H9 (cell line): Measurements from ENCODE around the gene DNASE1. TPM values are rescaled to one million over a fixed set of nuclear protein-coding genes. Genes with fewer than 3 reads are reported as not detected.

Experiments used
- DNase-seq: peaks from one replicate; pipeline ENCODE4 v3.0.0-alpha.2; 2017
- H2AFZ ChIP-seq: one replicate; pipeline ENCODE4 v1.6.1; 2013; ENCODE audit warnings: mild to moderate bottlenecking, low read length, control low read depth, moderate library complexity
- H2AK5ac ChIP-seq: 2 replicates; pipeline ENCODE4 v1.6.1; 2013; ENCODE audit warnings: low read length, control low read depth, mixed read lengths; ENCODE audit not compliant: insufficient read length
- H2BK120ac ChIP-seq: one replicate; pipeline ENCODE4 v1.6.1; 2013; ENCODE audit warnings: low read depth, mild to moderate bottlenecking, low read length, control low read depth, inconsistent platforms; ENCODE audit not compliant: poor library complexity, severe bottlenecking
- H2BK12ac ChIP-seq: 2 replicates; pipeline ENCODE4 v1.6.1; 2013; ENCODE audit warnings: low read length, control low read depth, mixed read lengths, low read depth; ENCODE audit not compliant: insufficient read length
- H2BK15ac ChIP-seq: 2 replicates; pipeline ENCODE4 v1.6.1; 2013; ENCODE audit warnings: low read depth, low read length, control low read depth
- H2BK20ac ChIP-seq: one replicate; pipeline ENCODE4 v1.6.1; 2013; ENCODE audit warnings: low read depth, mild to moderate bottlenecking, low read length, control low read depth, inconsistent platforms; ENCODE audit not compliant: poor library complexity, severe bottlenecking
- H2BK5ac ChIP-seq: 2 replicates; pipeline ENCODE4 v1.6.1; 2013; ENCODE audit warnings: low read length, control low read depth, mixed read lengths; ENCODE audit not compliant: insufficient read length
- H3K14ac ChIP-seq: 2 replicates; pipeline ENCODE4 v1.6.1; 2013; ENCODE audit warnings: low read length, control low read depth; ENCODE audit not compliant: insufficient read depth
- H3K18ac ChIP-seq: 2 replicates; pipeline ENCODE4 v1.6.1; 2013; ENCODE audit warnings: low read depth, mild to moderate bottlenecking, mixed read lengths, low read length, control low read depth; ENCODE audit not compliant: insufficient read length
- H3K23ac ChIP-seq: 2 replicates; pipeline ENCODE4 v1.6.1; 2013; ENCODE audit warnings: low read length, control low read depth, mixed read lengths, low read depth; ENCODE audit not compliant: insufficient read length
- H3K23me2 ChIP-seq: 2 replicates; pipeline ENCODE4 v1.6.1; 2013; ENCODE audit warnings: low read depth, mild to moderate bottlenecking, mixed read lengths, low read length, control low read depth; ENCODE audit not compliant: insufficient read length, poor library complexity, severe bottlenecking
- H3K27ac ChIP-seq: 2 replicates; pipeline ENCODE4 v1.5.1; 2013; ENCODE audit warnings: low read length, control low read depth, mixed read lengths, low read depth; ENCODE audit not compliant: insufficient read length
- H3K27me3 ChIP-seq: 2 replicates; pipeline ENCODE4 v1.6.1; 2013; ENCODE audit warnings: low read length, control low read depth, inconsistent platforms; ENCODE audit not compliant: insufficient read depth
- H3K4ac ChIP-seq: 2 replicates; pipeline ENCODE4 v1.6.1; 2013; ENCODE audit warnings: low read depth, mild to moderate bottlenecking, control low read depth, inconsistent platforms, low read length, moderate library complexity
- H3K4me1 ChIP-seq: 2 replicates; pipeline ENCODE4 v1.6.1; 2013; ENCODE audit warnings: low read length, control low read depth, inconsistent platforms; ENCODE audit not compliant: insufficient read depth
- H3K4me2 ChIP-seq: 2 replicates; pipeline ENCODE4 v1.6.1; 2013; ENCODE audit warnings: low read length, control low read depth, mixed read lengths; ENCODE audit not compliant: insufficient read length, insufficient read depth
- H3K56ac ChIP-seq: 2 replicates; pipeline ENCODE4 v1.6.1; 2013; ENCODE audit warnings: low read depth, mild to moderate bottlenecking, mixed read lengths, low read length, control low read depth; ENCODE audit not compliant: insufficient read length
- H3K79me1 ChIP-seq: 2 replicates; pipeline ENCODE4 v1.6.1; 2013; ENCODE audit warnings: low read depth, mild to moderate bottlenecking, moderate library complexity, low read length, control low read depth, inconsistent platforms; ENCODE audit not compliant: insufficient read depth, poor library complexity, severe bottlenecking
- H3K79me2 ChIP-seq: 2 replicates; pipeline ENCODE4 v1.6.1; 2013; ENCODE audit warnings: low read length, control low read depth, inconsistent platforms; ENCODE audit not compliant: insufficient read depth
- H3K9ac ChIP-seq: 2 replicates; pipeline ENCODE4 v1.6.1; 2013; ENCODE audit warnings: low read length, control low read depth, mixed read lengths; ENCODE audit not compliant: insufficient read length; ENCODE audit errors: extremely low read depth
- H3K9me3 ChIP-seq: one replicate; pipeline ENCODE4 v1.6.1; 2013; ENCODE audit warnings: low read depth, low read length, inconsistent platforms; ENCODE audit not compliant: control insufficient read depth
- H3T11ph ChIP-seq: one replicate; pipeline ENCODE4 v1.6.1; 2013; ENCODE audit warnings: mild to moderate bottlenecking, low read length, control low read depth, inconsistent platforms
- H4K20me1 ChIP-seq: one replicate; pipeline ENCODE4 v1.6.1; 2013; ENCODE audit not compliant: control insufficient read depth, insufficient read length, insufficient read depth
- H4K5ac ChIP-seq: 2 replicates; pipeline ENCODE4 v1.6.1; 2013; ENCODE audit warnings: low read depth, mild to moderate bottlenecking, mixed read lengths, low read length, control low read depth; ENCODE audit not compliant: insufficient read length
- H4K8ac ChIP-seq: replicated peaks from 2 replicates; pipeline ENCODE4 v1.6.1; 2013; ENCODE audit warnings: low read length, control low read depth, mixed read lengths, low read depth; ENCODE audit not compliant: insufficient read length
- H4K91ac ChIP-seq: 2 replicates; pipeline ENCODE4 v1.6.1; 2013; ENCODE audit warnings: low read depth, mild to moderate bottlenecking, moderate library complexity, mixed read lengths, low read length, control low read depth; ENCODE audit not compliant: insufficient read length
- H3K27ac Mint-ChIP-seq, 3 experiments: 2 replicates in 2 of 3; 3 replicates in 1 of 3; pipeline ENCODE4 v1.8.0; 2020 to 2021; ENCODE audit warnings: mixed read lengths in 3 of 3, mild to moderate bottlenecking in 1 of 3, moderate library complexity in 1 of 3
- H3K27me3 Mint-ChIP-seq: 2 replicates; pipeline ENCODE4 v1.8.0; 2021; ENCODE audit warnings: low read depth, mild to moderate bottlenecking, moderate library complexity, mixed read lengths
- H3K36me3 Mint-ChIP-seq, 3 experiments: 2 replicates in 2 of 3; 3 replicates in 1 of 3; pipeline ENCODE4 v1.8.0; 2020 to 2021; ENCODE audit warnings: low read depth in 3 of 3, mixed read lengths in 3 of 3; ENCODE audit not compliant: insufficient read depth in 1 of 3
- H3K4me1 Mint-ChIP-seq, 2 experiments: 2 replicates each; pipeline ENCODE4 v1.8.0; 2020; ENCODE audit warnings: mixed read lengths in 2 of 2
- H3K4me3 Mint-ChIP-seq, 2 experiments: 2 replicates in 1 of 2; 3 replicates in 1 of 2; pipeline ENCODE4 v1.8.0; 2020 to 2021; ENCODE audit warnings: mild to moderate bottlenecking in 2 of 2, mixed read lengths in 2 of 2, moderate library complexity in 1 of 2
- H3K9me3 Mint-ChIP-seq, 2 experiments: 2 replicates in 1 of 2; 3 replicates in 1 of 2; pipeline ENCODE4 v1.8.0; 2020; ENCODE audit warnings: mild to moderate bottlenecking in 2 of 2, mixed read lengths in 2 of 2, moderate library complexity in 1 of 2
- WGBS: extraction: QIAGEN DNeasy Blood & Tissue Kit; methylation state at CpG from one replicate; pipeline ENCODE4 v1.1.7; 2013; ENCODE audit warnings: missing lambda C conversion rate, low lambda C conversion rate, mixed read lengths; ENCODE audit not compliant: insufficient read length; ENCODE audit errors: extremely low coverage; 5-methylcytosine and 5-hydroxymethylcytosine counted together
- total RNA-seq: library from RNA; stranded (reverse); gene quantifications from 2 replicates; pipeline ENCODE4 v1.2.1, GENCODE V29; 2021
- TF ChIP-seq, protein P1 (sequence below): fragments of 200-600 bp; sonication (generic); conservative IDR thresholded peaks from 3 replicates; pipeline ENCODE4 v1.8.0; 2021; ENCODE audit warnings: antibody characterized with exemption, mild to moderate bottlenecking

Gene DNASE1
- total RNA-seq, 1 experiment from 2014 or later = 10.1 TPM

DNA sequence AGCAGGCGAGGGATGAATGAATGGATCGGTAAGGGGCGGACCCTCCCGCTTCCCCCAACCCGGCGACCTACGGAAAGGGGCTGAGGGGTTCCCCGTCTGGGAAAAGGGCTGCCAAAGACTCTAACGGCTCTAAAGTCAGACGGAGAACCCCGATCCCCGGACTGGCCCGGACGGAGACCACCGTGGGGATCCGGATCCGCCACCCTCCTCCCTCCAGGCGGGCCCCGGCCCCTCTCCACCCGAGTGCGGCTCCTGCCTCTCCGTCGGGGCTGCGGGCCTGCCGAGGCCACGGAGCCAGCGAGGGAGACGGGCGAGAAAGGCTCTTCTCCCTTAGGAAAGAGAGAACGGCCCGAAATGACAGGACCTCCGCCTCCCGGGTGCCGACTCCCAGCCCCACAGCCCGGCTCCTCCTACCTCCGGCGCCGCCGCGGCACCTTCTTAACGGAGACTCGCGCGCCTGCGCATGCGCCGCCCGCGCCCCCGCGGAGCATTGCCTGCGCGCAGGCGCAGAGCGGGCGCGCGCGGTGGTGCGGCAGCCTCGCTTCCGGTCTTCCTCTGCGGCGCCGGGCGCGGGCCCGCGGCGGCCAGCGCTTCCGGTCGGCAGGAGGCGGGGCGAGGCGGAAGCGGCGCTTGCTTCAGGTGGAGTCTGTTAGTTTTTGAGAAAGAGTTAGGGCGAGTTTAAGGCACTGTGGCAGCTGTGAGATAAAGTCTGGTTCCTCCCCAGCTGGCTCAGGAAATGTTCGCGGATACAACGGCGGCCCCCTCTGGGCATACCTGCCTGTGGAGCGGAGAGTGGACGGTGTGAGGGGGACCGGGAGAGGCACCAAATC, 43.1 kb upstream of the DNASE1 start, which contains the start of gene SLX4:
TSS of gene SLX4 (minus strand) at position 461 of the 830 bp plus-strand sequence. CDS start 2,642 bp downstream, outside the sequence.
- Histone ChIP-seq H3K79me2 (peaks cover 7% of the 10 kb centered on the region), H3K23ac (no peak within 1 kb of the TSS), H3K4ac (no peak within 1 kb of the TSS), H3K27ac (no peak within 1 kb of the TSS), H4K5ac (no peak within 1 kb of the TSS), H3K9me3 (no peaks in the 10 kb centered on the region), H3K18ac (no peak within 1 kb of the TSS), H3K9ac (peak within 1 kb of the TSS; percentile 40), H3K23me2 (peaks cover 4% of the 10 kb centered on the region), H2BK5ac (no peak within 1 kb of the TSS), H3K4me1 (no peaks in the 10 kb centered on the region), H3K4me2 (peak within 1 kb of the TSS; percentile 87), H3K27me3 (no peaks in the 10 kb centered on the region), H4K20me1 (no peaks in the 10 kb centered on the region), H2BK120ac (no peak within 1 kb of the TSS), H4K91ac (no peak within 1 kb of the TSS), H2BK12ac (no peak within 1 kb of the TSS), H3K79me1 (peaks cover 3% of the 10 kb centered on the region), H3K14ac (no peak within 1 kb of the TSS), H3T11ph (no peak within 1 kb of the TSS), H2AK5ac (no peak within 1 kb of the TSS), H2BK15ac (no peak within 1 kb of the TSS), H4K8ac (no peak within 1 kb of the TSS), H2BK20ac (no peak within 1 kb of the TSS), H2AFZ (no peak within 1 kb of the TSS), H3K56ac (no peak within 1 kb of the TSS)
- TF ChIP-seq, protein P1, sequence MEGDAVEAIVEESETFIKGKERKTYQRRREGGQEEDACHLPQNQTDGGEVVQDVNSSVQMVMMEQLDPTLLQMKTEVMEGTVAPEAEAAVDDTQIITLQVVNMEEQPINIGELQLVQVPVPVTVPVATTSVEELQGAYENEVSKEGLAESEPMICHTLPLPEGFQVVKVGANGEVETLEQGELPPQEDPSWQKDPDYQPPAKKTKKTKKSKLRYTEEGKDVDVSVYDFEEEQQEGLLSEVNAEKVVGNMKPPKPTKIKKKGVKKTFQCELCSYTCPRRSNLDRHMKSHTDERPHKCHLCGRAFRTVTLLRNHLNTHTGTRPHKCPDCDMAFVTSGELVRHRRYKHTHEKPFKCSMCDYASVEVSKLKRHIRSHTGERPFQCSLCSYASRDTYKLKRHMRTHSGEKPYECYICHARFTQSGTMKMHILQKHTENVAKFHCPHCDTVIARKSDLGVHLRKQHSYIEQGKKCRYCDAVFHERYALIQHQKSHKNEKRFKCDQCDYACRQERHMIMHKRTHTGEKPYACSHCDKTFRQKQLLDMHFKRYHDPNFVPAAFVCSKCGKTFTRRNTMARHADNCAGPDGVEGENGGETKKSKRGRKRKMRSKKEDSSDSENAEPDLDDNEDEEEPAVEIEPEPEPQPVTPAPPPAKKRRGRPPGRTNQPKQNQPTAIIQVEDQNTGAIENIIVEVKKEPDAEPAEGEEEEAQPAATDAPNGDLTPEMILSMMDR = no peak
- H3K4me1 Mint-ChIP-seq = peaks cover 22 to 23% of the 10 kb centered on the region in 2 experiments
- peak; percentile 91 for DNase-seq
- H3K36me3 Mint-ChIP-seq = peaks cover 3 to 22% (median 19%) of the 10 kb centered on the region in 3 experiments; a peak in 6 of 7 replicates
- peak within 1 kb of the TSS; percentile 100 for H3K4me3 Mint-ChIP-seq
- no peaks in the 10 kb centered on the region for H3K9me3 Mint-ChIP-seq
- no peaks in the 10 kb centered on the region for H3K27me3 Mint-ChIP-seq
- whole genome bisulfite sequencing = no CpG with 5 or more reads among the region's 86 CpGs
- peak within 1 kb of the TSS; percentile 93 to 99 (median 99) for H3K27ac Mint-ChIP-seq
